ENCODE measurements around the gene TANGO6.
A peak's percentile ranks its signal among the peaks of the same experiment; 100 is the strongest.
"Not testable (repeated sequence)": the region's sequence is repeated elsewhere in the genome, so short reads cannot be mapped to it uniquely, and the experiment has no call there.

TANGO6 gene

GRCh38 chr16:69123910-69124309 lies 280.6 kb downstream of the TANGO6 start:
- DNase-seq (ENCODE audit: low read depth in 2 of 2), result peak; percentile 80 to 84
- peak; percentile 54 for TF ChIP-seq CTCF (IDR thresholded peaks at IDR 0.05; ENCODE audit: low read depth, low read length)
- H3K4me3 ChIP-seq (replicated peaks in 1 of 2; ENCODE audit: low read depth in 2 of 2, low read length in 2 of 2), result no peak overlapping the region

GRCh38 chr16:69124406-69124805 lies 281.1 kb downstream of the TANGO6 start:
- not testable (repeated sequence) for H3K4me3 ChIP-seq (replicated peaks in 1 of 2; ENCODE audit: low read depth in 2 of 2, low read length in 2 of 2); DNase-seq (ENCODE audit: low read depth in 2 of 2)

- not testable (repeated sequence) for DNase-seq (ENCODE audit: low read depth in 2 of 2); H3K4me3 ChIP-seq (replicated peaks in 1 of 2; ENCODE audit: low read depth in 2 of 2, low read length in 2 of 2)
These were observed 281.6 kb downstream of the TANGO6 start for GRCh38 chr16:69124961-69125360.

- TF ChIP-seq CTCF (IDR thresholded peaks at IDR 0.05; ENCODE audit: low read depth, low read length), result no peak
- H3K4me3 ChIP-seq (replicated peaks in 1 of 2; ENCODE audit: low read depth in 2 of 2, low read length in 2 of 2), result no peak overlapping the region
- no peak for DNase-seq (ENCODE audit: low read depth in 2 of 2)
These were observed 282.9 kb downstream of the TANGO6 start for GRCh38 chr16:69126221-69126620.

GRCh38 chr16:69126801-69127200 lies 283.5 kb downstream of the TANGO6 start:
- H3K4me3 ChIP-seq (replicated peaks in 1 of 2; ENCODE audit: low read depth in 2 of 2, low read length in 2 of 2); DNase-seq (ENCODE audit: low read depth in 2 of 2): not testable (repeated sequence)

GRCh38 chr16:69127966-69128510 lies 284.7 kb downstream of the TANGO6 start:
- no peak for TF ChIP-seq CTCF (IDR thresholded peaks at IDR 0.05; ENCODE audit: low read depth, low read length)
- no peak overlapping the region for H3K4me3 ChIP-seq (replicated peaks in 1 of 2; ENCODE audit: low read depth in 2 of 2, low read length in 2 of 2)
- no peak for DNase-seq (ENCODE audit: low read depth in 2 of 2)

- no peak for TF ChIP-seq CTCF (IDR thresholded peaks at IDR 0.05; ENCODE audit: low read depth, low read length)
- H3K4me3 ChIP-seq (replicated peaks in 1 of 2; ENCODE audit: low read depth in 2 of 2, low read length in 2 of 2), result no peak overlapping the region
- DNase-seq (ENCODE audit: low read depth in 2 of 2), result no peak
These were observed 287.1 kb downstream of the TANGO6 start for GRCh38 chr16:69130461-69130860.

GRCh38 chr16:69131167-69131838 lies 288.0 kb downstream of the TANGO6 start:
- peak in 1 of 2 donors; percentile 46 for DNase-seq (ENCODE audit: low read depth in 2 of 2)
- no peak for TF ChIP-seq CTCF (IDR thresholded peaks at IDR 0.05; ENCODE audit: low read depth, low read length)
- H3K4me3 ChIP-seq (replicated peaks in 1 of 2; ENCODE audit: low read depth in 2 of 2, low read length in 2 of 2), result peak overlapping the region; percentile 96 to 99

Data from cardiac fibroblast (primary cell).